Endometrial microvascular endothelial cells (primary cell): ENCODE data around the gene KCNN3. TPM values are rescaled to one million over a fixed set of nuclear protein-coding genes. Genes with fewer than 3 reads are reported as not detected.

Experiments used
- in situ Hi-C: cut with HindIII; loops from 2 replicates; pipeline ENCODE4 v1.10.0; 2017; ENCODE audit warnings: low sequenced_read_pairs, low pct_unique_long_range_greater_than_20kb; ENCODE audit errors: inconsistent ontology term
- total RNA-seq: library from RNA; depleted of rRNA; stranded (reverse); fragments of >200 nt; gene quantifications from one replicate; pipeline ENCODE4 v1.2.3, GENCODE V29; 2015; ENCODE audit errors: inconsistent ontology term

The KCNN3 gene
- total RNA-seq, 1 donor from 2014 or later: 0.28 TPM

- in situ Hi-C loops: no loop called here
These were observed 83.1 kb downstream of the KCNN3 start for GRCh38 chr1:154786804-154787570.

- in situ Hi-C loops: no loop called here
These were observed 85.1 kb downstream of the KCNN3 start for GRCh38 chr1:154784924-154785531.

GRCh38 chr1:154784416-154784815, 85.7 kb downstream of the KCNN3 start:
- in situ Hi-C loops: no loop called here

- in situ Hi-C loops: no loop called here
These were observed 86.1 kb downstream of the KCNN3 start for GRCh38 chr1:154783976-154784375.

- in situ Hi-C loops: no loop called here
These were observed 89.5 kb downstream of the KCNN3 start for GRCh38 chr1:154780541-154780940.

- in situ Hi-C loops: no loop called here
These were observed 90.4 kb downstream of the KCNN3 start for GRCh38 chr1:154779551-154780189.

- in situ Hi-C loops: no loop called here
These were observed 91.1 kb downstream of the KCNN3 start for GRCh38 chr1:154778944-154779343.

- in situ Hi-C loops: no loop called here
These were observed 91.8 kb downstream of the KCNN3 start for GRCh38 chr1:154778275-154778674.

GRCh38 chr1:154777781-154778180, 92.3 kb downstream of the KCNN3 start:
- in situ Hi-C loops: no loop called here

- in situ Hi-C loops: no loop called here
These were observed 92.9 kb downstream of the KCNN3 start for GRCh38 chr1:154777154-154777553.

GRCh38 chr1:154775621-154776605, 94.2 kb downstream of the KCNN3 start:
- in situ Hi-C loops: no loop called here

- in situ Hi-C loops: no loop called here
These were observed 95.8 kb downstream of the KCNN3 start for GRCh38 chr1:154774175-154774855.

- in situ Hi-C loops: no loop called here
These were observed 96.5 kb downstream of the KCNN3 start for GRCh38 chr1:154773551-154773950.

GRCh38 chr1:154772606-154773506, 97.2 kb downstream of the KCNN3 start:
- in situ Hi-C loops: no loop called here

- in situ Hi-C loops: no loop called here
These were observed 98.0 kb downstream of the KCNN3 start for GRCh38 chr1:154772056-154772455.

- in situ Hi-C loops: no loop called here
These were observed 99.0 kb downstream of the KCNN3 start for GRCh38 chr1:154770897-154771594.
